Suprapubic skin (tissue), 3 donors: ENCODE measurements around the gene TMEM205.

Experiments used
- POLR2AphosphoS5 ChIP-seq, 3 donors: sonication (generic); formaldehyde crosslinking; IDR thresholded peaks; one replicate each; pipeline ENCODE4 v1.6.1; 2017; ENCODE audit warnings: antibody characterized with exemption in 3 of 3
- TF ChIP-seq, protein P1 (sequence below), 2 donors: fragments of 200-600 bp in 1 of 2; fragments of 450-650 bp in 1 of 2; sonication (generic) in 1 of 2; IDR thresholded peaks; one replicate each; pipeline ENCODE4 v1.5.1; 2016 to 2019; ENCODE audit warnings: antibody characterized with exemption in 2 of 2, mild to moderate bottlenecking in 1 of 2, moderate library complexity in 1 of 2

- TF ChIP-seq, protein P1, sequence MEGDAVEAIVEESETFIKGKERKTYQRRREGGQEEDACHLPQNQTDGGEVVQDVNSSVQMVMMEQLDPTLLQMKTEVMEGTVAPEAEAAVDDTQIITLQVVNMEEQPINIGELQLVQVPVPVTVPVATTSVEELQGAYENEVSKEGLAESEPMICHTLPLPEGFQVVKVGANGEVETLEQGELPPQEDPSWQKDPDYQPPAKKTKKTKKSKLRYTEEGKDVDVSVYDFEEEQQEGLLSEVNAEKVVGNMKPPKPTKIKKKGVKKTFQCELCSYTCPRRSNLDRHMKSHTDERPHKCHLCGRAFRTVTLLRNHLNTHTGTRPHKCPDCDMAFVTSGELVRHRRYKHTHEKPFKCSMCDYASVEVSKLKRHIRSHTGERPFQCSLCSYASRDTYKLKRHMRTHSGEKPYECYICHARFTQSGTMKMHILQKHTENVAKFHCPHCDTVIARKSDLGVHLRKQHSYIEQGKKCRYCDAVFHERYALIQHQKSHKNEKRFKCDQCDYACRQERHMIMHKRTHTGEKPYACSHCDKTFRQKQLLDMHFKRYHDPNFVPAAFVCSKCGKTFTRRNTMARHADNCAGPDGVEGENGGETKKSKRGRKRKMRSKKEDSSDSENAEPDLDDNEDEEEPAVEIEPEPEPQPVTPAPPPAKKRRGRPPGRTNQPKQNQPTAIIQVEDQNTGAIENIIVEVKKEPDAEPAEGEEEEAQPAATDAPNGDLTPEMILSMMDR (IDR thresholded peaks at IDR 0.05), result no peak
- TF ChIP-seq POLR2AphosphoS5 (IDR thresholded peaks at IDR 0.05), result no peak
These were observed 3.1 kb upstream of the TMEM205 start for GRCh38 chr19:11349171-11349570.
